KOPT-K1 (cell line): Measurements from ENCODE around the gene RAD51B.
"Not testable (repeated sequence)": the region's sequence is repeated elsewhere in the genome, so short reads cannot be mapped to it uniquely, and the experiment has no call there.

Experiments used
- H3K27ac ChIP-seq: fragments of 200-600 bp; sonication (generic); 2 replicates; pipeline ENCODE4 v1.5.1; 2016; ENCODE audit warnings: antibody characterized with exemption, mild to moderate bottlenecking, low read depth, low read length; ENCODE audit not compliant: poor library complexity, severe bottlenecking
- H3K36me3 ChIP-seq: fragments of 200-600 bp; sonication (generic); 2 replicates; pipeline ENCODE4 v1.5.1; 2017; ENCODE audit warnings: antibody characterized with exemption, mild to moderate bottlenecking, low read length, moderate library complexity; ENCODE audit not compliant: insufficient read depth
- H3K9me3 ChIP-seq: fragments of 200-600 bp; sonication (generic); 2 replicates; pipeline ENCODE4 v1.5.1; 2017; ENCODE audit warnings: antibody characterized with exemption, low read length, mild to moderate bottlenecking; ENCODE audit not compliant: insufficient read depth, poor library complexity, severe bottlenecking

Gene RAD51B

DNA sequence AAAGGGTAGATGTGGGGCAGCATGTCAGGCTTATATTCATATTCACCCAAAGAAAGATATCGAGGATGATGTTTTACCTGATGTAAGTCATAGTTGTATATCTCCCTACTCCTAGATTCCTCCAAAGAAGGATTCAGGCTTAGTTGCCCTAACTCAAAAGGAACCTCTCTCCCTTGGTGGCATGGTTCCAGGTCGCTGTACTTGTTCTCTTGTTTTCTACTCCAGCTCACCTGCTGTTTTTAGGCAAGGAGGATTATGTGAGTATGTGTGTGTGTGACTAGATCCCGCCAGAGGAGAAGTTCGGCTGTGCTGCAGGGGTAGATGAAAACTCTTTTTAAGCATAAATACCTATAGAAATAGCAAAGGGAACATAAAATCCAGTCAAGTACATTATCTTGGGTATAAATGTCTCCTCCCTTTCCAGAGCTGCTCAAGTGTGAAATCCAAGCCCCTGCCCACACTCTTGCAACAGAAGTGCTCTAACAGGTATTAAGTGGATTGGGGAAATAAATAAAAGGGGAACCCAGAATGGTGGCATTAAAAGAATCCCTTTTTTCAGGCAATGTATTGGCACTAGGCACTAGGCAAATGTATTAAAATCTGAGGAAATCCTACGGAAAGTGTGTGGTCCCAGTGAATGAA lies 597.6 kb downstream of the RAD51B start:
- no peaks in the 10 kb centered on the region for H3K36me3 ChIP-seq
- no peak overlapping the region for H3K27ac ChIP-seq
- H3K9me3 ChIP-seq, result no peaks in the 10 kb centered on the region

DNA sequence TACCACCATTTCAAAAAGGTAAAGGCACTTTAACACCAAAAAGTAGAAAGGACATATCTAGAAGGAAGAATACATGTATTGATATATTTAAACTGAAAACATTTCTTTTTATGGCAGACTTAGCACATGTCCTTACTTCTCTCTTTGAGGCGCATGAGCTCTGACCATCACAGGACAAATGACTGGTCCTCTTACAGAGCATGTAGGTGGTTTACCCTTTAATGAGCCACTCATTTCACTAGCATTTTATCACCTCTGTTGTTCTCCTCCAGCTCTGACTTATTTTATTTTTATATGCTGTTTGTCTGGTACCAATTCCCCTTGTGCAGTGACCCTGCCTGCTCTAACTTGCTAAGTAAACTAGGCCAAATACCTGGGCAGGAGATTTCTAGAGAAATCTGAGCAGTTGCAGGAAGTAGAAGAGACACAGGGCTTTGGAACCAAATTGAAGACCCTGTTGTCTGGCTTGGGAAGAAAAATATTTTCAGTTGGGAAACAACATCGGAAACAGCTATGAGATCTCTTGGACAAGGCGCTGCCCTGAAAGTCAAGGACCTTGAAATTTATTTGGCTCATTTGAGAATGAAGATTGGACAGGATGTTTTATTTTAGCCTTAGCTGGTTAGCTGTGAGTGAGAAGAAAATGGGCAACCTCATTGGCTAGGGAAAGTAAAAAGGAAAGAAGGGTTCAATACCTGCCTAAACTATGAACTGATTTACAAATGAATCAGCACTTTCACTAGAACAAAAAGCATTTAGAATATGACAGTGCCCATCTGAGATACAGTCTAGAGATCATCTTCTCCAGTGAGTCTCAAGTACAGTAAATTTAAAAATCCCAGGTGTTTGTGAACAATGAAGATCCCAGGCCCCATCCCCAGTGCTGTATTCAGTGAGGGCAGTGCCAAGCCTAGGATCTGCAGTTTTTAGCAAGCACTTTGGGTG lies 598.9 kb downstream of the RAD51B start:
- Histone ChIP-seq H3K27ac (no peak overlapping the region), H3K36me3 (no peaks in the 10 kb centered on the region), H3K9me3 (no peaks in the 10 kb centered on the region)

DNA sequence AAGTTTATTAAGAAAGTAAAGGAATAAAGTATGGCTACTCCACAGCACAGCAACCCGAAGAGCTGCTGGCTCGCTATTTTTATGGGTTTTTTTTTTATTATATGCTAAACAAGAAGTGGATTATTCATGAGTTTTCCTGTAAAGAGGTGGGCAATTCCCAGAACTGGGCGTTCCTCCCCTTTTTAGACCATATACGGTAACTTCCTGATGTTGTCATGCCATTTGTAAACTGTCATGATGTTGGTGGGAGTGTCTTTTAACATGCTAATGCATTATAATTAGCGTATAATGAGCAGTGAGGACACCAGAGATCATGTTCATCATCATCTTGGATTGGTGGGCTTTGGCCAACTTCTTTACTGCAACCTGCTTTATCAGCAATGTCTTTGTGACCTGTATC lies 600.8 kb downstream of the RAD51B start:
- no peaks in the 10 kb centered on the region for H3K36me3 ChIP-seq
- no peak overlapping the region for H3K27ac ChIP-seq
- no peaks in the 10 kb centered on the region for H3K9me3 ChIP-seq

DNA sequence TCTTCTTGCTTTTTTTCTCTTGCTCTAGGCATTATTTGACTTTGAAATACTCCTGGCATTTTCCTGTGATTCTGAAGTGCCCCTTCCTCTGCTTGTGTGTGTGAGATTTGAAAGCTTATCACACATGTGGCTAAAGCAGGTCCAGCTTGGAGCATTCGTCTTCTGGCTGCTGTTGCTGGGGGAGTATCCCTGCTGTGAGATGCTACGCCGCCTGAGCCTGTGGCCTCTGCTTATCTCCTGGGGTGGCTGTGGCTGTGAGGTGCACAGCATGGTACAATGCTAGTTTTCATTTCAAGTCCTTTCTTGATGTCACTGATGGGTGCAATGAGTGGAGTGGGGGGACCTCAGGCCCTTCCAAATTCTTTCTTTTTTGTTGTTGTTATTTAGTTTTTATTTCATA lies 601.5 kb downstream of the RAD51B start:
- H3K9me3 ChIP-seq, result no peaks in the 10 kb centered on the region
- H3K27ac ChIP-seq, result no peak overlapping the region
- no peaks in the 10 kb centered on the region for H3K36me3 ChIP-seq

DNA sequence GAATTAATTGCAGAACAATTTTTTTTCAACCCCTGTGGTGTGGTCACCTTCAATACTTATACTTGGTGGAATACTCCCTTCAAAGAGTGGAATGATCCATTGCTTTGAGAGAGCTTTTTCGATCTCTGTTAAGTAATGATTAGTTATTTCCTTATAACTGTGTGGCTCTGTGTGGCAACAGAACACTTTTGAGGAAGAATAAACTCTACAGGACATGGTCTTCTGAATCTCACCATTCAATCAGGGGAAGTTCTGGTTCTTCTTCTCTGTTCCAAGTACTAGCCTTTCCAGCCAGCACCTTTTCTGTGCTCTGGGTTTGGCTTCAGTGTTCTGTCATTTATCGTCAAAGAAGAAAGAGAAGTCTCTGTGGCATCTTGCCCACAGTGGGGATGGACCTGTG lies 604.1 kb downstream of the RAD51B start:
- Histone ChIP-seq H3K27ac (no peak overlapping the region), H3K9me3 (no peaks in the 10 kb centered on the region), H3K36me3 (no peaks in the 10 kb centered on the region)

DNA sequence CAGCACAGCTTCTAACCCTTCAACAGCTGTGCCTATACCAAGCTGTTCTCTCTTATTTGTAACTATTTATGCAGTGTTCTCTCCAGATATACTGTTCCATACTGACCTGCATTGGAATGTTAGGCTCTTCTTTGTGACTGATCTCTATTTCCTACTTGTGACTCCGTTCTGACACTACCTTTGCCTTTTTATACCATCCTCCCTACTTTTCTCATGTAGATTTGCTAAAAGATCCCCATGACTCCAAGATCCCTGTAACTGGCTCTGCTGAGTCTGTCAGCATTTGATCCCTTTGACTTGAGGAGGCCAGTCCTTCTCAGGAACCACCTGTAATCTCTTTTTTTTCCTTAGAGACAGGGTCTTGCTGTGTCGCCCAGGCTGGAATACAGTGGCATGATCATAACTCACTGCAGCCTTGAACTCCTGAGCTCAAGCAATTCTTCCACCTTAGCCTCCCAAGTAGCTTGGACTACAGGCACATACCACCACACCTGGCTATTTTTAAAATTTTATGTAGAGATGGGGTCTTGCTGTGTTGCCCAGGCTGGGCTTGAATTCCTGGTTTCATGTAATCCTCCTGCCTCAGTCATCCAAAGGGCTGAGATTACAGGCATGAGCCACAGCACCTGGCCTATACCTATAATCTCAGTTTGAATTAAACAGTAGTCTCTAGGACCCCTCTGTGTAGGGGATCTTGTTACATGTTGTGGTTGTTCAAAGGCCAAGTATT lies 605.0 kb downstream of the RAD51B start:
- Histone ChIP-seq H3K27ac (no peak overlapping the region), H3K9me3 (no peaks in the 10 kb centered on the region), H3K36me3 (no peaks in the 10 kb centered on the region)

DNA sequence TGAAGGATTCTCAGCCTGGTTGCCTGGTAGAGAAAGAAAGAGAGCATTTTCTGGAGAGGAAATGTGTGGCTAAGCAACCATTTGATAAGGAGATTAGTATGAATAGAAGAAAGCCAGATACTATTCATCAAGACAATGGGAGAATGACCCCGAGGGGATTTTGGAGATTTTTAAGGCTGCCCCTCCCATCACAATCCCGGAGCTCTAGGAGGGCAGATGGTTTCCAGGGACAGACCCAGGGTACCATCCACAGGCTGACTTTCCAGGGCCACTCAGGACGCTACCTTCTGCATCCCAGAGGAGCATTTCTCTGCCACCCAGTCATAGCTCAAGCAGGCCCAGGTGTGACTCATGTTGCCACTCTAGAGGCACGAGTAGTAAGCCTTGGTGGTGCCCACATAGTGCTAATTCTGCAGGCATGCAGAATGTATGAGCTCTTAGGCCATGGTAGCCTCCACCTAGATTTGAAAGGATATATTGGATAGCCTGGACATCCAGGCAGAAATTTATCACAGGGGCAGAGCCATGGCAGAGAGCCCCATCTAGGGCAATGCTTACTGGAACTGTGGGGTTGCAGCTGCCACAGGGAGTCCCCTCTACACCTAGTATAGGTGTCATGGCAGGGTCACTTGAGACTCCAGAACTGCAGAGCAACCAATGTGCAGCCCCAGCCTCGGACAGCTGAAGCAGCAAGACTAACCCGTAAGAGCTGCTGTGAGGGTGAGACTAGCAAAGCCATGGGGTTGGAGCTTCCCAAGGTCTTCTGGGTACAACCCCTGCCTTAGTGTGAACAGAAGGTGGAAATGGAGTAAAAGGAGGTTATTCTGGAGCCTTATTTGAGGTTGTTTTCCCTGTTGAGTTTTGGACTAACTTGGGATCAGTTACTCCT lies 607.3 kb downstream of the RAD51B start:
- no peaks in the 10 kb centered on the region for H3K36me3 ChIP-seq
- H3K27ac ChIP-seq, result no peak overlapping the region
- no peaks in the 10 kb centered on the region for H3K9me3 ChIP-seq

DNA sequence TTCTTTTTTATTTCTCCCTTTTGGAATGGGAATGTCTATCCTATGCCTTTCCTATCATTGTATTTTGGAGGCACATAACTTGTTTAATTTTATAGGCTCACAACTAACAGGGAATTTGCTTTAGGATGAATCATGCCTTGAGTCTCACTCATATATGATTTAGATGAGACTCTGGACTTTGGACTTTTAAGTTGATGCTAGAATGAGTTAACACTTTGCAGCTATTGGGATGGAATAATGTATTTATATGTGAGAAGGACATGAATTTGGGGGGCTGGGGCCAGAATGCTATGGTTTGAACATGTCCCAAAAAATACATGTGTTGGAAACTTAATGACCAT lies 607.9 kb downstream of the RAD51B start:
- H3K9me3 ChIP-seq, result no peaks in the 10 kb centered on the region
- no peak overlapping the region for H3K27ac ChIP-seq
- H3K36me3 ChIP-seq, result no peaks in the 10 kb centered on the region

DNA sequence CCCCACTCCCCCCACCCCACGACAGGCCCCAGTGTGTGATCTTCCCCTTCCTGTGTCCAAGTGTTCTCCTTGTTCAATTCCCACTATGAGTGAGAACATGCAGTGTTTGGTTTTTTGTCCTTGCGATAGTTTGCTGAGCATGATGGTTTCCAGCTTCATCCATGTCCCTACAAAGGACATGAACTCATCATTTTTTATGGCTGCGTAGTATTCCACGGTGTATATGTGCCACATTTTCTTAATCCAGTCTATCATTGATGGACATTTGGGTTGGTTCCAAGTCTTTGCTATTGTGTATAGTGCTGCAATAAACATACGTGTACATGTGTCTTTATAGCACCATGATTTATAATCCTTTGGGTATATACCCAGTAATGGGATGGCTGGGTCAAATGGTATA lies 609.3 kb downstream of the RAD51B start:
- H3K27ac ChIP-seq, result not testable (repeated sequence)

DNA sequence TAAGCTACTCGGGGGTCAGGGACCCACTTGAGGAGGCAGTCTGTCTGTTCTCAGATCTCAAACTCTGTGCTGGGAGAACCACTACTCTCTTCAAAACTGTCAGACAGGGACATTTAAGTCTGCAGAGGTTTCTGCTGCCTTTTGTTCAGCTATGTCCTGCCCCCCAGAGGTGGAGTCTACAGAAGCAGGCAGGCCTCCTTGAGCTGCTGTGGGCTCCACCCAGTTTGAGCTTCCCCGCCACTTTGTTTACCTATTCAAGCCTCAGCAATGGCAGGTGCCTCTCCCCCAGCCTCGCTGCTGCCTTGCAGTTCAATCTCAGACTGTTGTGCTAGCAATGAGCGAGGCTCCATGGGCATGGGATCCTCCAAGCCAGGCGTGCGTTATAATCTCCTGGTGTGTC lies 614.6 kb downstream of the RAD51B start:
- H3K27ac ChIP-seq, H3K36me3 ChIP-seq: not testable (repeated sequence)
- H3K9me3 ChIP-seq, result peaks cover 14% of the 10 kb centered on the region

More for the DNA sequence above, 609.3 kb downstream of the RAD51B start:
- H3K36me3 ChIP-seq, H3K9me3 ChIP-seq: not testable (repeated sequence)

DNA sequence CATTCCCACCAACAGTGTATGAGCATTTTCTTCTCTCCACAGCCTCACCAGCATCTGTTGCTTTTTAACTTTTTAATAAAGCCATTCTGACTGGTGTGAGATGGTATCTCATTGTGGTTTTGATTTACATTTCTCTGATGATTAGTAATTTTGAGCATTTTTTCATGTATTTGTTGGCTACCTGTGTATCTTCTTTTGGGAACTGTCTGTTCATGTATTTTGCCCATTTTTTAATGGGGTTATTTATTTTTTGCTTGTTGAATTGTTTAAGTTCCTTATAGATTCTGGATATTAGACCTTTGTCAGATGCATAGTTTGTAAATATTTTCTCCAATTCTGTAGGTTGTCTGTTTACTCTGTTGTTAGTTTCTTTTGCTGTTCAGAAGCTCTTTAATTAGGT lies 616.1 kb downstream of the RAD51B start:
- H3K9me3 ChIP-seq, result peaks cover 14% of the 10 kb centered on the region
- H3K36me3 ChIP-seq, H3K27ac ChIP-seq: not testable (repeated sequence)

DNA sequence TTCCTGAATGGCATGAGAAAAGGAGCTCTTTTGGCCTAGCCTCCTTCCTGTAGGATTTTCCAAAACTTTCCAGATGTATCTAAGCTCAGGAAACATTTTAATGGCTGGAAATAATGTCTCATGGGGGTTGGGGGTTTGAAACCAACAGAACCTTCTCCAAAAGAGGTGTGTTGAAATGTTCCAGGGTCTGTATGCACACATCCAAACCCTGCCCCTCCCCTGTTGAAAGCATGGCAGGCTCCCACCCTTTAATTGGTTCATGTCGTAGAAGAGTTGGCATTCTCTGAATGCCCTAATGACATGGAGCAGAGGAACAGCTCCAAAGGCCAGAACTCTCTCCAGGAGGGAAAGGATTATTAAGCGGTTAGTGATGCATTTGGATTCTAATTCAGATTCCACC lies 620.1 kb downstream of the RAD51B start:
- Histone ChIP-seq H3K36me3 (no peaks in the 10 kb centered on the region), H3K9me3 (peaks cover 14% of the 10 kb centered on the region), H3K27ac (no peak overlapping the region)

DNA sequence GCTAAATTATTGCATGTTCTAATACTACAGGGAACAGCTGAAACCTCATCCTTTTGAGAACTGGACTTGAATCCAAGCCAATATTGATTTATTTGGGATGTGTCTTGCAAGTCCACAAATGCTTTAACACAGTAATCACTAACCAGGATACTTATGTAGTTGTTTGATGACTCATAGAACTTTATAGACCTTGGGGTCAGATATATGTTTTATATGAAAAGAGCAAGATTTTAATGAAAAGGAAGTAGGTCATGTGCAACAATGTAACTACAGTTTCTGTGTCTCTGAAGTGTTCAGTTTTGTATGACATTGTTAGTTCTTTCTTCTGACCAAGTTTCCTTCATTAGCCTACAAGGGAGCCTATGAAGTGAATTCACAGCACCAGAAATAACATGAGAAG lies 621.2 kb downstream of the RAD51B start:
- H3K27ac ChIP-seq, result no peak overlapping the region
- H3K36me3 ChIP-seq, result no peaks in the 10 kb centered on the region

DNA sequence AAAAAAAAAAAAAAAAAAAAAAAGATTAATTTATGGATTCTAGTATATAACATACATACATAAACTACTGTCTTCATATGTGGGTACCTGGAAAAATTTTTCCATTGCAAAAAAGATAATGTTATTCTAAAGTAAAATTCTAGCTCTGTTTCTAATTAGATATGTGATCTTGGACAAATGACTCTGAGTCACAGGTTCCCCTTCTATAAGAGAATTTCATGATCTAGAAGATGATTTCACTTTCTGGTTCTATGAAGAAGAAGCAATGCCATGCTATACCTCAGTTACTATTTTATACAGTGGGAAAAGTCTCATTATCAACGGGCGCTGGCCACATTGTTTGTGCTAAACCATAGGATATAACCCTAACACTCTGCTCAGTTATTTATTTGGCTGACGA lies 622.0 kb downstream of the RAD51B start:
- H3K36me3 ChIP-seq, result no peaks in the 10 kb centered on the region
- no peaks in the 10 kb centered on the region for H3K9me3 ChIP-seq
- H3K27ac ChIP-seq, result no peak overlapping the region

More for the DNA sequence above, 621.2 kb downstream of the RAD51B start:
- H3K9me3 ChIP-seq, result peaks cover 6% of the 10 kb centered on the region
